NCI-H345 (cell line): ENCODE data around the gene HDAC8.
"Not testable (repeated sequence)": the region's sequence is repeated elsewhere in the genome, so short reads cannot be mapped to it uniquely, and the experiment has no call there.

ENCODE experiments used
- DNase-seq: peaks from one replicate; lab custom pipeline; 2025; lab: John Stamatoyannopoulos, UW

Gene HDAC8

GRCh38 chrX:72372735-72373134, 199.9 kb downstream of the HDAC8 start:
- no peak for DNase-seq

- no peak for DNase-seq
Observed at GRCh38 chrX:72371405-72371804, 201.2 kb downstream of the HDAC8 start.

- no peak for DNase-seq
Observed at GRCh38 chrX:72368796-72369195, 203.8 kb downstream of the HDAC8 start.

- DNase-seq, result no peak
Observed at GRCh38 chrX:72367516-72367915, 205.1 kb downstream of the HDAC8 start.

GRCh38 chrX:72366701-72367454, 205.8 kb downstream of the HDAC8 start:
- no peak for DNase-seq

- no peak for DNase-seq
Observed at GRCh38 chrX:72366178-72366577, 206.5 kb downstream of the HDAC8 start.

GRCh38 chrX:72365126-72365525, 207.5 kb downstream of the HDAC8 start:
- DNase-seq, result no peak

- no peak for DNase-seq
Observed at GRCh38 chrX:72360326-72360725, 212.3 kb downstream of the HDAC8 start.

GRCh38 chrX:72358313-72358712, 214.3 kb downstream of the HDAC8 start:
- no peak for DNase-seq

GRCh38 chrX:72352786-72353185, 219.9 kb downstream of the HDAC8 start:
- no peak for DNase-seq

- no peak for DNase-seq
Observed at GRCh38 chrX:72351606-72352334, 220.9 kb downstream of the HDAC8 start.

- no peak for DNase-seq
Observed at GRCh38 chrX:72349190-72349589, 223.5 kb downstream of the HDAC8 start.

- no peak for DNase-seq
Observed at GRCh38 chrX:72348247-72348979, 224.2 kb downstream of the HDAC8 start.

GRCh38 chrX:72347366-72347765, 225.3 kb downstream of the HDAC8 start:
- DNase-seq, result no peak

GRCh38 chrX:72346302-72346949, 226.2 kb downstream of the HDAC8 start:
- DNase-seq, result no peak

GRCh38 chrX:72340626-72341025, 232.0 kb downstream of the HDAC8 start:
- DNase-seq, result no peak

- no peak for DNase-seq
Observed at GRCh38 chrX:72340041-72340440, 232.6 kb downstream of the HDAC8 start.

- no peak for DNase-seq
Observed at GRCh38 chrX:72330131-72330530, 242.5 kb downstream of the HDAC8 start.

- DNase-seq, result no peak
Observed at GRCh38 chrX:72326605-72327300, 245.9 kb downstream of the HDAC8 start.

GRCh38 chrX:72319651-72320050, 253.0 kb downstream of the HDAC8 start:
- not testable (repeated sequence) for DNase-seq

GRCh38 chrX:72317139-72317538, 255.5 kb downstream of the HDAC8 start:
- no peak for DNase-seq
